ENCODE results near the gene DUSP9.

DUSP9 gene

GRCh38 chrX:153636716-153637115, 10.3 kb upstream of the DUSP9 start:
- Histone ChIP-seq H3K36me3 (ENCODE audit: control insufficient read depth, low read length) (no peaks in the 10 kb centered on the region), H4K20me1 (ENCODE audit: control insufficient read depth, insufficient read depth, low read depth, low read length) (no peaks in the 10 kb centered on the region), H3K9me3 (ENCODE audit: control insufficient read depth, insufficient read depth, low read length) (no peaks in the 10 kb centered on the region), H3K27me3 (ENCODE audit: control insufficient read depth, low read length) (peaks cover 4% of the 10 kb centered on the region), H3K9me2 (replicated peaks; ENCODE audit: control insufficient read depth, low read length) (no peaks in the 10 kb centered on the region), H3K4me2 (ENCODE audit: low read length) (no peak overlapping the region), H3K4me3 (ENCODE audit: low read length) (no peak overlapping the region), H3K4me1 (ENCODE audit: control insufficient read depth, low read length) (no peaks in the 10 kb centered on the region), H3F3A (ENCODE audit: control insufficient read depth, insufficient read depth) (no peaks in the 10 kb centered on the region), H3K79me2 (ENCODE audit: control insufficient read depth, low read length) (no peaks in the 10 kb centered on the region), H3K27ac (ENCODE audit: low read depth, low read length) (no peak overlapping the region)
- TF ChIP-seq CTCF (IDR thresholded peaks at IDR 0.05; ENCODE audit: low read depth, low read length, poor library complexity, severe bottlenecking) (no peak), EZH2phosphoT487 (IDR thresholded peaks at IDR 0.05; ENCODE audit: borderline replicate concordance, low read length) (no peak)

- H4K20me1 ChIP-seq (ENCODE audit: control insufficient read depth, insufficient read depth, low read depth, low read length) = no peaks in the 10 kb centered on the region
- H3K4me2 ChIP-seq (ENCODE audit: low read length) = no peak overlapping the region
- no peak overlapping the region for H3K4me3 ChIP-seq (ENCODE audit: low read length)
- peaks cover 6% of the 10 kb centered on the region for H3K27me3 ChIP-seq (ENCODE audit: control insufficient read depth, low read length)
- H3K9me3 ChIP-seq (ENCODE audit: control insufficient read depth, insufficient read depth, low read length) = no peaks in the 10 kb centered on the region
- no peak overlapping the region for H3K27ac ChIP-seq (ENCODE audit: low read depth, low read length)
- no peaks in the 10 kb centered on the region for H3K79me2 ChIP-seq (ENCODE audit: control insufficient read depth, low read length)
- H3K9me2 ChIP-seq (replicated peaks; ENCODE audit: control insufficient read depth, low read length) = no peaks in the 10 kb centered on the region
- H3K4me1 ChIP-seq (ENCODE audit: control insufficient read depth, low read length) = no peaks in the 10 kb centered on the region
- TF ChIP-seq CTCF (IDR thresholded peaks at IDR 0.05; ENCODE audit: low read depth, low read length, poor library complexity, severe bottlenecking) = no peak
- no peak for TF ChIP-seq EZH2phosphoT487 (IDR thresholded peaks at IDR 0.05; ENCODE audit: borderline replicate concordance, low read length)
- no peaks in the 10 kb centered on the region for H3K36me3 ChIP-seq (ENCODE audit: control insufficient read depth, low read length)
- no peaks in the 10 kb centered on the region for H3F3A ChIP-seq (ENCODE audit: control insufficient read depth, insufficient read depth)
These were observed 9.6 kb upstream of the DUSP9 start for GRCh38 chrX:153637121-153638040.

- Histone ChIP-seq H3K4me3 (ENCODE audit: low read length) (no peak overlapping the region), H3K27ac (ENCODE audit: low read depth, low read length) (no peak overlapping the region), H4K20me1 (ENCODE audit: control insufficient read depth, insufficient read depth, low read depth, low read length) (no peaks in the 10 kb centered on the region), H3K36me3 (ENCODE audit: control insufficient read depth, low read length) (no peaks in the 10 kb centered on the region), H3K4me2 (ENCODE audit: low read length) (no peak overlapping the region), H3K9me3 (ENCODE audit: control insufficient read depth, insufficient read depth, low read length) (no peaks in the 10 kb centered on the region), H3K9me2 (replicated peaks; ENCODE audit: control insufficient read depth, low read length) (no peaks in the 10 kb centered on the region), H3K79me2 (ENCODE audit: control insufficient read depth, low read length) (no peaks in the 10 kb centered on the region), H3F3A (ENCODE audit: control insufficient read depth, insufficient read depth) (no peaks in the 10 kb centered on the region), H3K27me3 (ENCODE audit: control insufficient read depth, low read length) (peaks cover 6% of the 10 kb centered on the region), H3K4me1 (ENCODE audit: control insufficient read depth, low read length) (no peaks in the 10 kb centered on the region)
- TF ChIP-seq CTCF (IDR thresholded peaks at IDR 0.05; ENCODE audit: low read depth, low read length, poor library complexity, severe bottlenecking) (no peak), EZH2phosphoT487 (IDR thresholded peaks at IDR 0.05; ENCODE audit: borderline replicate concordance, low read length) (no peak)
These were observed 9.0 kb upstream of the DUSP9 start for GRCh38 chrX:153638041-153638371.

Data from DOHH2 (cell line).